ENCODE measurements around the gene CHRNA1. TPM values are rescaled to one million over a fixed set of nuclear protein-coding genes. Genes with fewer than 3 reads are reported as not detected.

CHRNA1 gene
- total and polyA plus RNA-seq, 2 of the 13 experiments (the other 11 are each of a cell fraction or from before 2014, with no cell fraction given) = not detected

GRCh38 chr2:174781996-174782395 is 17.7 kb upstream of the CHRNA1 start (continued):
- TF ChIP-seq, protein P1, sequence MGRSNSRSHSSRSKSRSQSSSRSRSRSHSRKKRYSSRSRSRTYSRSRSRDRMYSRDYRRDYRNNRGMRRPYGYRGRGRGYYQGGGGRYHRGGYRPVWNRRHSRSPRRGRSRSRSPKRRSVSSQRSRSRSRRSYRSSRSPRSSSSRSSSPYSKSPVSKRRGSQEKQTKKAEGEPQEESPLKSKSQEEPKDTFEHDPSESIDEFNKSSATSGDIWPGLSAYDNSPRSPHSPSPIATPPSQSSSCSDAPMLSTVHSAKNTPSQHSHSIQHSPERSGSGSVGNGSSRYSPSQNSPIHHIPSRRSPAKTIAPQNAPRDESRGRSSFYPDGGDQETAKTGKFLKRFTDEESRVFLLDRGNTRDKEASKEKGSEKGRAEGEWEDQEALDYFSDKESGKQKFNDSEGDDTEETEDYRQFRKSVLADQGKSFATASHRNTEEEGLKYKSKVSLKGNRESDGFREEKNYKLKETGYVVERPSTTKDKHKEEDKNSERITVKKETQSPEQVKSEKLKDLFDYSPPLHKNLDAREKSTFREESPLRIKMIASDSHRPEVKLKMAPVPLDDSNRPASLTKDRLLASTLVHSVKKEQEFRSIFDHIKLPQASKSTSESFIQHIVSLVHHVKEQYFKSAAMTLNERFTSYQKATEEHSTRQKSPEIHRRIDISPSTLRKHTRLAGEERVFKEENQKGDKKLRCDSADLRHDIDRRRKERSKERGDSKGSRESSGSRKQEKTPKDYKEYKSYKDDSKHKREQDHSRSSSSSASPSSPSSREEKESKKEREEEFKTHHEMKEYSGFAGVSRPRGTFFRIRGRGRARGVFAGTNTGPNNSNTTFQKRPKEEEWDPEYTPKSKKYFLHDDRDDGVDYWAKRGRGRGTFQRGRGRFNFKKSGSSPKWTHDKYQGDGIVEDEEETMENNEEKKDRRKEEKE (IDR thresholded peaks at IDR 0.05) = no peak
- TF ChIP-seq TBP (CRISPR knock-in tag; IDR thresholded peaks at IDR 0.05) (no peak), KAT7 (CRISPR knock-in tag; IDR thresholded peaks at IDR 0.05; ENCODE audit: borderline replicate concordance) (no peak), MATR3 (CRISPR knock-in tag; IDR thresholded peaks at IDR 0.05) (no peak), RBFOX2 (IDR thresholded peaks at IDR 0.05; ENCODE audit: low read depth, low read length) (no peak), MTA1 (CRISPR knock-in tag; IDR thresholded peaks at IDR 0.05; ENCODE audit: borderline replicate concordance) (no peak)

GRCh38 chr2:174781298-174781697 is 17.0 kb upstream of the CHRNA1 start:
- Histone ChIP-seq H3K4me1 (ENCODE audit: insufficient read depth, low read length) (no peaks in the 10 kb centered on the region; the same call in 1 of the 2 replicates), H3K4me3 (replicated peaks in 1 of 3; ENCODE audit: insufficient read depth in 1 of 3, low read depth in 2 of 3, low read length in 3 of 3) (no peak overlapping the region), H3K79me2 (ENCODE audit: insufficient read depth, low read length) (no peaks in the 10 kb centered on the region), H2AFZ (ENCODE audit: low read length) (no peak overlapping the region), H3K4me2 (ENCODE audit: low read depth, low read length) (no peak overlapping the region), H4K20me1 (ENCODE audit: insufficient read depth, low read length) (no peaks in the 10 kb centered on the region), H3K36me3 (replicated peaks in 1 of 2; ENCODE audit: control insufficient read depth in 1 of 2, insufficient read depth in 2 of 2, low read length in 2 of 2) (no peaks in the 10 kb centered on the region), H3K9me3 (ENCODE audit: low read length) (no peaks in the 10 kb centered on the region), H3K9ac (ENCODE audit: insufficient read depth, low read depth, low read length) (no peak overlapping the region), H3K27ac (ENCODE audit: extremely low read length, insufficient read depth, low read length) (no peak overlapping the region), H3K27me3 (ENCODE audit: control insufficient read depth in 1 of 2, insufficient read depth in 2 of 2, low read length in 2 of 2) (peaks cover 6 to 57% of the 10 kb centered on the region in 2 experiments; a peak in 4 of 5 replicates)
- DNase-seq (ENCODE audit: low spot score) (no peak), ATAC-seq (no peak), FAIRE-seq (no peak)
- TF ChIP-seq HNRNPUL1 (IDR thresholded peaks at IDR 0.05; ENCODE audit: low read depth, low read length) (no peak), DPF2 (CRISPR knock-in tag; IDR thresholded peaks at IDR 0.05; ENCODE audit: borderline replicate concordance, low read depth) (no peak), ELF4 (CRISPR knock-in tag; IDR thresholded peaks at IDR 0.05; ENCODE audit: borderline replicate concordance) (no peak), GABPB1 (CRISPR knock-in tag; IDR thresholded peaks at IDR 0.05) (no peak), RAD21 (CRISPR knock-in tag; IDR thresholded peaks at IDR 0.05) (no peak), PCBP1 (IDR thresholded peaks at IDR 0.05; ENCODE audit: borderline replicate concordance, low read depth, low read length) (no peak), MXI1 (IDR thresholded peaks at IDR 0.05; ENCODE audit: borderline replicate concordance, low read depth, low read length) (no peak), ZKSCAN1 (IDR thresholded peaks at IDR 0.05; ENCODE audit: low read length) (no peak), ZNF737 (CRISPR knock-in tag; IDR thresholded peaks at IDR 0.05; ENCODE audit: borderline replicate concordance) (no peak), ZNF614 (CRISPR knock-in tag; IDR thresholded peaks at IDR 0.05; ENCODE audit: borderline replicate concordance) (no peak), ZNF567 (CRISPR knock-in tag; IDR thresholded peaks at IDR 0.05; ENCODE audit: borderline replicate concordance) (no peak), ZNF562 (CRISPR knock-in tag; IDR thresholded peaks at IDR 0.05; ENCODE audit: borderline replicate concordance) (no peak), MIXL1 (CRISPR knock-in tag; IDR thresholded peaks at IDR 0.05) (no peak), KLF6 (CRISPR knock-in tag; IDR thresholded peaks at IDR 0.05) (no peak), HOXA5 (CRISPR knock-in tag; IDR thresholded peaks at IDR 0.05) (no peak), MATR3 (CRISPR knock-in tag; IDR thresholded peaks at IDR 0.05) (no peak)
- TF ChIP-seq, protein P2, sequence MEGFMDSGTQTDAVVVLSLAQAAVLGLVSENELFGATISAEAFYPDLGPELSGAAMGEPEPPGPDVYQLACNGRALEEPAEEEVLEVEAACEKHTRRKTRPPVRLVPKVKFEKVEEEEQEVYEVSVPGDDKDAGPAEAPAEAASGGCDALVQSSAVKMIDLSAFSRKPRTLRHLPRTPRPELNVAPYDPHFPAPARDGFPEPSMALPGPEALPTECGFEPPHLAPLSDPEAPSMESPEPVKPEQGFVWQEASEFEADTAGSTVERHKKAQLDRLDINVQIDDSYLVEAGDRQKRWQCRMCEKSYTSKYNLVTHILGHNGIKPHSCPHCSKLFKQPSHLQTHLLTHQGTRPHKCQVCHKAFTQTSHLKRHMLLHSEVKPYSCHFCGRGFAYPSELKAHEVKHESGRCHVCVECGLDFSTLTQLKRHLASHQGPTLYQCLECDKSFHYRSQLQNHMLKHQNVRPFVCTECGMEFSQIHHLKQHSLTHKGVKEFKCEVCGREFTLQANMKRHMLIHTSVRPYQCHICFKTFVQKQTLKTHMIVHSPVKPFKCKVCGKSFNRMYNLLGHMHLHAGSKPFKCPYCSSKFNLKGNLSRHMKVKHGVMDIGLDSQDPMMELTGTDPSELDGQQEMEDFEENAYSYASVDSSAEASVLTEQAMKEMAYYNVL (CRISPR knock-in tag; IDR thresholded peaks at IDR 0.05; ENCODE audit: borderline replicate concordance) = no peak
- intact Hi-C loops (cut with micrococcal nuclease; ENCODE audit: unreplicated experiment) = no loop called here
- POLR2A ChIA-PET = no interaction called here
- CTCF ChIA-PET (ENCODE audit: low intra/inter-chr PET ratio, low total read pairs) = no interaction called here
- no TSS peak for BruUV-seq (replicated peaks)
- WGBS (ENCODE audit: low lambda C conversion rate) = 33% methylated on average over 9 of the region's 9 CpGs
- in situ Hi-C loops (cut with HindIII; ENCODE audit: extremely low pct_ligation_motif_present, low pct_unique_long_range_greater_than_20kb) = no loop called here
